ENCODE results near the gene PFDN6. TPM values are rescaled to one million over a fixed set of nuclear protein-coding genes. Genes with fewer than 3 reads are reported as not detected.
"Not testable (repeated sequence)": the region's sequence is repeated elsewhere in the genome, so short reads cannot be mapped to it uniquely, and the experiment has no call there.

Gene PFDN6
- total RNA-seq, 1 experiment from 2014 or later: 66.7 TPM

- no peaks in the 10 kb centered on the region for H3K27me3 ChIP-seq (ENCODE audit: low read length)
- peak within 1 kb of the TSS; percentile 83 for H3K27ac ChIP-seq (ENCODE audit: low read length)
- H2AFZ ChIP-seq (ENCODE audit: low read length): peak within 1 kb of the TSS; percentile 91; the same call in 1 of the 2 replicates
- H3K4me3 ChIP-seq (ENCODE audit: low read length): peak within 1 kb of the TSS; percentile 80
- H3K79me2 ChIP-seq (ENCODE audit: low read length): peaks cover 52% of the 10 kb centered on the region
- peak; percentile 99 for DNase-seq
- peaks cover 53% of the 10 kb centered on the region for H3K4me1 ChIP-seq (ENCODE audit: low read length)
- H3K4me2 ChIP-seq (ENCODE audit: low read depth, low read length, poor library complexity, severe bottlenecking): peak within 1 kb of the TSS; percentile 90
- H3K36me3 ChIP-seq (ENCODE audit: insufficient read depth, low read length): peaks cover 47% of the 10 kb centered on the region
- no peaks in the 10 kb centered on the region for H3K9me3 ChIP-seq (ENCODE audit: low read length)
- H3K9ac ChIP-seq (ENCODE audit: low read length): peak within 1 kb of the TSS; percentile 91
- peaks cover 40% of the 10 kb centered on the region for H4K20me1 ChIP-seq (ENCODE audit: insufficient read depth, low read depth, low read length)
- no peaks in the 10 kb centered on the region for H3K9me2 ChIP-seq (replicated peaks; ENCODE audit: insufficient read depth, low read length)
These were observed 17.7 kb upstream of the PFDN6 start, which contains the start of the genes RPS18 and VPS52 for GRCh38 chr6:33271468-33272274. TSS of gene RPS18 (plus strand) at chr6:33272075. CDS start at chr6:33272120, 45 bp downstream. TSS of gene VPS52 (minus strand) at chr6:33271876. CDS start at chr6:33271675, 201 bp downstream.

DNA sequence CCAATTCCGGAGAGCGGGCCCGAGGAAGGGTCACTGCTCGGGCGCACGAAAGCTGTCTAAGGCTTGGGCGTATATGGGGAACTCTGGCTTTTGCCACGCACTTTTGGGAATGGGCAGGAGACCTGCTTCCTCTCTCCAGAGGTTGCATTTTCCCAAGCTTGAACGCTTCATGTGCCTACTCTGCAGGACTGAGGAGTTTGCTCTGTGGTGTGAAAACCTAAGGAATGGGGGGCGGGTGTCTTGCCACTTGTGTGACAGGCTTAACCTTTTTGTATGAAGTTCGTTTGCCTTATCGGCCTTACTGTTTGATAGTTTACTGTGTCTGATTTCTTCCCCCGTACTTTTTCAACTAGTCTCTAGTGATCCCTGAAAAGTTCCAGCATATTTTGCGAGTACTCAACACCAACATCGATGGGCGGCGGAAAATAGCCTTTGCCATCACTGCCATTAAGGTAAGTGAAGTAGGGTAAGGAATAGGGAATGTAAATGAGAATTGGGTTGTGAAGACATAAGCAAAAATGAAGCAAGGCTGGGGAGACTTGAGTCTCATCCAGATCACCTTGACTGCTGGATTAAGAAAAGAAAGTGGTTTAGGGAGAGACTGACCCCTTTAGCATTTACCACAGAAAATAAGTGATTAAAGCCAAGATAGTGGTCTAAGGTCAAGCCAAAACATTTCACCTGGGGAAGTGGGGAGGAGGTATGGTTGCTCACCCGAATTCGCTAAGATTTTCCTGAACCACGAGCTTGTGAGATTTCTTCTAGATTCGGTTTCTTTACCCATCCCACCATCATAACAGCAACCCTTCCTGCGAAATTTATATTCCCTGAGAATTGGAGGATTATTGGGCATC, 16.9 kb upstream of the PFDN6 start:
- DNase-seq: peak; percentile 55
- H2AFZ ChIP-seq (ENCODE audit: low read length): no peak overlapping the region
- peak overlapping the region; percentile 90 for H3K4me2 ChIP-seq (ENCODE audit: low read depth, low read length, poor library complexity, severe bottlenecking)
- peak overlapping the region; percentile 80 for H3K4me3 ChIP-seq (ENCODE audit: low read length)
- no peaks in the 10 kb centered on the region for H3K27me3 ChIP-seq (ENCODE audit: low read length)
- H4K20me1 ChIP-seq (ENCODE audit: insufficient read depth, low read depth, low read length): peaks cover 40% of the 10 kb centered on the region
- H3K79me2 ChIP-seq (ENCODE audit: low read length): peaks cover 52% of the 10 kb centered on the region
- H3K36me3 ChIP-seq (ENCODE audit: insufficient read depth, low read length): peaks cover 44% of the 10 kb centered on the region
- H3K4me1 ChIP-seq (ENCODE audit: low read length): peaks cover 61% of the 10 kb centered on the region
- no peaks in the 10 kb centered on the region for H3K9me2 ChIP-seq (replicated peaks; ENCODE audit: insufficient read depth, low read length)
- H3K9me3 ChIP-seq (ENCODE audit: low read length): no peaks in the 10 kb centered on the region
- H3K27ac ChIP-seq (ENCODE audit: low read length): peak overlapping the region; percentile 83
- H3K9ac ChIP-seq (ENCODE audit: low read length): peak overlapping the region; percentile 91

DNA sequence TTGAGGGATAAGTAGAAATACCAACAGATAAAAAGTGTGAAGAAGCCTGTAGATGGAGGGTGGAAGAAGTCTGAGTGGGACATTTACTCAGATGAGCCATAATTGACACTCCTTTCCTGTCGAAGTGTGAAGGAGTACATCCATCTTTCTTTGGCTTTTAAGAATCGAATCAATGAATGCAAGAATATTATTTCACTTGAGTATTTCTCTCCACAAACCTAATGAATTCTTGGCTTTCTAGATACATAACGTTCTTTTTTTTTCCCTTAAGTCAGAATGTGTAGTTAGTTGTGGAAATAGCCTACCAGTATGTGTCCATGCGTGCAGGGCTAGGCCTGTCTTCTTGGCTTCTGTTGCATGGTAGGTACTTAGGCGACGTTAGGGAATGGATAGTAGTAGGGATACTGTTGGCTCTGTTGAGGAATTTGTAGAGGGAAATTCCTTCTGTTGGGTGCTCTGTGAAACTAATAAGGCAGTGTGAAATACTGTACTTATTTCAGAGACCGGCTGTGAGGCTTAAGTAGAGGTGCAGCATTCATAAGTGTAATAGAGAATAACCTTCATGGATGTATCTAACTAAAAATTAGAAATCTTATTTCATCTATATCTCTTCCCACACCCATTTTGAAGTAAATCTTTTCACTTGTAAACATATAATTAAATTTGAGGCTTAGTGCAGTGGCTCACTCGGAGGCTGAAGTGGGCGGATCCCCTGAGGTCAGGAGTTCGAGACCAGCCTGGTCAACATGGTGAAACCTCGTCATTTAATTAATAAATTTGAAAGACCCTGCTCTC, 16.1 kb upstream of the PFDN6 start:
- Histone ChIP-seq H3K36me3 (ENCODE audit: insufficient read depth, low read length) (peaks cover 38% of the 10 kb centered on the region), H3K9ac (ENCODE audit: low read length) (peak overlapping the region; percentile 91), H4K20me1 (ENCODE audit: insufficient read depth, low read depth, low read length) (peaks cover 40% of the 10 kb centered on the region), H3K9me3 (ENCODE audit: low read length) (no peaks in the 10 kb centered on the region), H3K4me3 (ENCODE audit: low read length) (peak overlapping the region; percentile 80), H3K4me2 (ENCODE audit: low read depth, low read length, poor library complexity, severe bottlenecking) (peak overlapping the region; percentile 90), H3K4me1 (ENCODE audit: low read length) (peaks cover 69% of the 10 kb centered on the region), H3K27me3 (ENCODE audit: low read length) (no peaks in the 10 kb centered on the region), H3K27ac (ENCODE audit: low read length) (peak overlapping the region; percentile 83), H2AFZ (ENCODE audit: low read length) (no peak overlapping the region), H3K79me2 (ENCODE audit: low read length) (peaks cover 52% of the 10 kb centered on the region), H3K9me2 (replicated peaks; ENCODE audit: insufficient read depth, low read length) (no peaks in the 10 kb centered on the region)
- DNase-seq: peak; percentile 49

DNA sequence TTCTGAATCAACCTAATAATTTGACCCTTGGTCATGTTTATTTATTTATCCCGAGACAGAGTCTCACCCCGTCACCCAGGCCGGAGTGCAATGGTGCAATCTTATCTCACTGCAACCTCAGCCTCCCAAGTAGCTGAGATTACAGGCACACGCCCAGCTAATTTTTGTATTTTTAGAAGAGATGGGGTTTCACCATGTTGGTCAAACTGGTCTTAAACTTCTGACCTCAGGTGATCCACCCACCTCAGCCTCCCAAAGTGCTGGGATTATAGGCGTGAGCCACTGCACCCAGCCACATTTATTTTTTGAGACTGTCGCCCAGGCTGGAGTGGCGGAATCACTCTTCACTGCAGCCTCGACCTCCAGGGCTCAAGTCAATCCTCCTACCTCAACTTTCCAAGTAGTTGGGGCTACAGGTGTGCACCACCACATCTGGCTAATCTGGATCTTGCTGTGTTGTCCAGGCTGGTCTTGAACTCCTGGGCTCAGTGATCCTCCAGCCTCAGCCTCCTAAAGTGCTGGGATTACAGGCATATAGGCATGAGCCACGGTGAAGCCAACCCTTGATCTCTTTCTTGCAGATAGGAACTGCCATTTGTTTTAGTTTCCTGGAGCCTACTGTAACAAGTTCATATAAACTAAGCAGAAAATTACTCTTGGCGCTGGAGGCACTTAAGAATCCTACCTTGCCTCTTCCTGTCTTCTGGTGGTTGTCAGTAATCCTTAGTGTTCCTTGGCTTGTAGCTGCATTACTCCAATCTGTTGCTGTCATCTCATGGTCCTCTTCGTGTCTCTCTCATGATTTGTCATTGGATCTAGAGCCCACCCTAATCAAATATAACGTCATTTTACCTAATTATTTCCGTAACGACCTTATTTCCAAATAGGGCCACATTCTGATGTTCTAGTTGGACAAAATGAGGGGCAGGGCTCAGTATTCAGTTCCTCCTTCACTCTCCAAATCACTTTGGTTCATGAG, 15.2 kb upstream of the PFDN6 start:
- no peak overlapping the region for H2AFZ ChIP-seq (ENCODE audit: low read length)
- peaks cover 40% of the 10 kb centered on the region for H4K20me1 ChIP-seq (ENCODE audit: insufficient read depth, low read depth, low read length)
- peak overlapping the region; percentile 83 for H3K27ac ChIP-seq (ENCODE audit: low read length)
- H3K27me3 ChIP-seq (ENCODE audit: low read length): no peaks in the 10 kb centered on the region
- peak overlapping the region; percentile 91 for H3K9ac ChIP-seq (ENCODE audit: low read length)
- peaks cover 78% of the 10 kb centered on the region for H3K4me1 ChIP-seq (ENCODE audit: low read length)
- H3K4me3 ChIP-seq (ENCODE audit: low read length): peak overlapping the region; percentile 80
- no peaks in the 10 kb centered on the region for H3K9me2 ChIP-seq (replicated peaks; ENCODE audit: insufficient read depth, low read length)
- H3K4me2 ChIP-seq (ENCODE audit: low read depth, low read length, poor library complexity, severe bottlenecking): peak overlapping the region; percentile 90
- peaks cover 52% of the 10 kb centered on the region for H3K79me2 ChIP-seq (ENCODE audit: low read length)
- peak; percentile 81 for DNase-seq
- H3K36me3 ChIP-seq (ENCODE audit: insufficient read depth, low read length): peaks cover 41% of the 10 kb centered on the region
- no peaks in the 10 kb centered on the region for H3K9me3 ChIP-seq (ENCODE audit: low read length)

GRCh38 chr6:33275795-33276580, 13.4 kb upstream of the PFDN6 start:
- H2AFZ ChIP-seq (ENCODE audit: low read length); H3K9me2 ChIP-seq (replicated peaks; ENCODE audit: insufficient read depth, low read length); H3K9me3 ChIP-seq (ENCODE audit: low read length); H3K27me3 ChIP-seq (ENCODE audit: low read length): not testable (repeated sequence)
- peak overlapping the region; percentile 91 for H3K9ac ChIP-seq (ENCODE audit: low read length)
- peaks cover 37% of the 10 kb centered on the region for H3K79me2 ChIP-seq (ENCODE audit: low read length)
- peak overlapping the region; percentile 80 for H3K4me3 ChIP-seq (ENCODE audit: low read length)
- H3K4me2 ChIP-seq (ENCODE audit: low read depth, low read length, poor library complexity, severe bottlenecking): peak overlapping the region; percentile 90
- H3K36me3 ChIP-seq (ENCODE audit: insufficient read depth, low read length): peaks cover 43% of the 10 kb centered on the region
- peak; percentile 56 for DNase-seq
- H3K4me1 ChIP-seq (ENCODE audit: low read length): peaks cover 67% of the 10 kb centered on the region
- H4K20me1 ChIP-seq (ENCODE audit: insufficient read depth, low read depth, low read length): peaks cover 40% of the 10 kb centered on the region
- H3K27ac ChIP-seq (ENCODE audit: low read length): peak overlapping the region; percentile 93

- Histone ChIP-seq H3K4me1 (ENCODE audit: low read length) (peaks cover 66% of the 10 kb centered on the region), H3K4me2 (ENCODE audit: low read depth, low read length, poor library complexity, severe bottlenecking) (peak overlapping the region; percentile 90), H3K27ac (ENCODE audit: low read length) (peak overlapping the region; percentile 93), H3K79me2 (ENCODE audit: low read length) (peaks cover 33% of the 10 kb centered on the region), H3K9me3 (ENCODE audit: low read length) (no peaks in the 10 kb centered on the region), H3K9ac (ENCODE audit: low read length) (peak overlapping the region; percentile 91), H4K20me1 (ENCODE audit: insufficient read depth, low read depth, low read length) (peaks cover 40% of the 10 kb centered on the region), H2AFZ (ENCODE audit: low read length) (no peak overlapping the region), H3K4me3 (ENCODE audit: low read length) (peak overlapping the region; percentile 80), H3K27me3 (ENCODE audit: low read length) (no peaks in the 10 kb centered on the region), H3K9me2 (replicated peaks; ENCODE audit: insufficient read depth, low read length) (no peaks in the 10 kb centered on the region), H3K36me3 (ENCODE audit: insufficient read depth, low read length) (peaks cover 43% of the 10 kb centered on the region)
- DNase-seq: no peak
These were observed 12.9 kb upstream of the PFDN6 start for GRCh38 chr6:33276581-33276863.
